ENCODE results near the gene C11orf68. TPM values are rescaled to one million over a fixed set of nuclear protein-coding genes. Genes with fewer than 3 reads are reported as not detected.

Gene C11orf68
- total RNA-seq, 1 experiment from 2014 or later: 15.7 TPM

DNA sequence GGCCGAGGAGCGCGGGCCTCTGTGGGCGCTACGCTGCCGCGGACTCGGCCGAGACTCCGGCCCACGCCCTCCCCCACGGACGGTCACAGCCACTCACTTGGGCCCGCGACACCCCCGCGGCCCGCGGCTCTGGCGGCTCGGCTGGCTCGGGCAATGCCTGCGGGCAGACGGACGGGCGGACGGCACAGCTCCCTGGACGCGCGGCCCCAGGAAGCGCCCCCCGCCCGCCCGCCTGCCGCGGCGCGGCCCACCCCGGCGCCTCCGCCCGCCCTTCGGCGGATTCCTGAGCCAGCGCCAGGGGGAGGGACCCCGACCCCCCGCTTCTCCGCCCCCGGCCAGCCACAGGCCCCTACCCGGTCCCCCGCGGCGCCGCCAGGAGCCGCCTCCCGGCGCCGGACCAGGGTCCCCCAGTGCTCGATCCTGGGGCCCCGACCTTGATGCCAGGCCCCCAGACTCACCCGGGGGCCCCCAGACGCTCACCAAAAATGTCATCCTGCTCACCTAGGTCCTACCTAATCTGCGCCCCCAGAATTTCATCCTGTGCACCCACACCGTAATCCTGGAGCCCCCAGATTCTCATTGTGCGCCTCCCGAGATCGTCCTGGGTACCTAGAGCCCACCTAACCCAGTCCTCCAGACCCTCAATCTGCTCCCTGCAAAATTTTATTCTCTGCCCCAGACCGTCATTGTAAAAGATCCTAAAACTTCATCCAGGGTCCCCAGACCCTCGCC, 46.1 kb downstream of the C11orf68 start, which contains the start of gene EFEMP2:
Gene EFEMP2 (minus strand): TSS at position 215 of the 732 bp plus-strand sequence. CDS start 446 bp downstream, outside the sequence.
- no peaks in the 10 kb centered on the region for H3K4me1 ChIP-seq (ENCODE audit: insufficient read depth, low read length)
- peak within 1 kb of the TSS; percentile 91 for H3K4me2 ChIP-seq (ENCODE audit: insufficient read depth, insufficient read length, low read length)
- H2AFZ ChIP-seq (ENCODE audit: low read length): no peak within 1 kb of the TSS
- Mint-ChIP-seq H3K27ac (peak within 1 kb of the TSS in 1 of 3 experiments; percentile 45; a peak in 3 of 7 replicates), H3K4me1 (peaks cover 10 to 11% of the 10 kb centered on the region in 2 experiments), H3K27me3 (ENCODE audit: low read depth) (peaks cover 17% of the 10 kb centered on the region), H3K9me3 (no peaks in the 10 kb centered on the region; a peak in 2 of 5 replicates), H3K36me3 (ENCODE audit: insufficient read depth in 1 of 3, low read depth in 3 of 3) (no peaks in the 10 kb centered on the region), H3K4me3 (peak within 1 kb of the TSS; percentile 76 to 90)
- no peaks in the 10 kb centered on the region for H3K9me3 ChIP-seq (ENCODE audit: control insufficient read depth, low read depth, low read length)
- peak within 1 kb of the TSS; percentile 36 for H3K18ac ChIP-seq (ENCODE audit: insufficient read length, low read depth, low read length)
- no peak within 1 kb of the TSS for H4K5ac ChIP-seq (ENCODE audit: insufficient read length, low read depth, low read length)
- H3K23me2 ChIP-seq (ENCODE audit: insufficient read length, low read depth, low read length, poor library complexity, severe bottlenecking): peaks cover 8% of the 10 kb centered on the region
- no peak for DNase-seq
- H4K8ac ChIP-seq (replicated peaks; ENCODE audit: insufficient read length, low read depth, low read length): no peak within 1 kb of the TSS
- H3K23ac ChIP-seq (ENCODE audit: insufficient read length, low read depth, low read length): no peak within 1 kb of the TSS
- no peak within 1 kb of the TSS for H3K4ac ChIP-seq (ENCODE audit: low read depth, low read length)
- TF ChIP-seq, protein P1, sequence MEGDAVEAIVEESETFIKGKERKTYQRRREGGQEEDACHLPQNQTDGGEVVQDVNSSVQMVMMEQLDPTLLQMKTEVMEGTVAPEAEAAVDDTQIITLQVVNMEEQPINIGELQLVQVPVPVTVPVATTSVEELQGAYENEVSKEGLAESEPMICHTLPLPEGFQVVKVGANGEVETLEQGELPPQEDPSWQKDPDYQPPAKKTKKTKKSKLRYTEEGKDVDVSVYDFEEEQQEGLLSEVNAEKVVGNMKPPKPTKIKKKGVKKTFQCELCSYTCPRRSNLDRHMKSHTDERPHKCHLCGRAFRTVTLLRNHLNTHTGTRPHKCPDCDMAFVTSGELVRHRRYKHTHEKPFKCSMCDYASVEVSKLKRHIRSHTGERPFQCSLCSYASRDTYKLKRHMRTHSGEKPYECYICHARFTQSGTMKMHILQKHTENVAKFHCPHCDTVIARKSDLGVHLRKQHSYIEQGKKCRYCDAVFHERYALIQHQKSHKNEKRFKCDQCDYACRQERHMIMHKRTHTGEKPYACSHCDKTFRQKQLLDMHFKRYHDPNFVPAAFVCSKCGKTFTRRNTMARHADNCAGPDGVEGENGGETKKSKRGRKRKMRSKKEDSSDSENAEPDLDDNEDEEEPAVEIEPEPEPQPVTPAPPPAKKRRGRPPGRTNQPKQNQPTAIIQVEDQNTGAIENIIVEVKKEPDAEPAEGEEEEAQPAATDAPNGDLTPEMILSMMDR (conservative IDR thresholded peaks at IDR 0.05): no peak
- H3K27ac ChIP-seq (ENCODE audit: insufficient read length, low read depth, low read length): no peak within 1 kb of the TSS
- no peak within 1 kb of the TSS for H2BK5ac ChIP-seq (ENCODE audit: insufficient read length, low read length)
- H3T11ph ChIP-seq (ENCODE audit: low read length): no peak within 1 kb of the TSS
- no peak within 1 kb of the TSS for H3K56ac ChIP-seq (ENCODE audit: insufficient read length, low read depth, low read length)
- H4K20me1 ChIP-seq (ENCODE audit: control insufficient read depth, insufficient read depth, insufficient read length): no peaks in the 10 kb centered on the region
- peaks cover 3% of the 10 kb centered on the region; the same call in 1 of the 2 replicates for H3K27me3 ChIP-seq (ENCODE audit: insufficient read depth, low read length)
- H2BK12ac ChIP-seq (ENCODE audit: insufficient read length, low read depth, low read length): no peak within 1 kb of the TSS
- no peak within 1 kb of the TSS for H4K91ac ChIP-seq (ENCODE audit: insufficient read length, low read depth, low read length)
- H2AK5ac ChIP-seq (ENCODE audit: insufficient read length, low read length): no peak within 1 kb of the TSS
- H3K9ac ChIP-seq (ENCODE audit: extremely low read depth, insufficient read length, low read length): no peak within 1 kb of the TSS
- no peak within 1 kb of the TSS for H2BK15ac ChIP-seq (ENCODE audit: low read depth, low read length)
- no peak within 1 kb of the TSS for H2BK120ac ChIP-seq (ENCODE audit: low read depth, low read length, poor library complexity, severe bottlenecking)
- no CpG with 5 or more reads among the region's 69 CpGs for WGBS (ENCODE audit: extremely low coverage, insufficient read length, low lambda C conversion rate)
- H3K14ac ChIP-seq (ENCODE audit: insufficient read depth, low read length): no peak within 1 kb of the TSS
- H3K79me1 ChIP-seq (ENCODE audit: insufficient read depth, low read depth, low read length, poor library complexity, severe bottlenecking): no peaks in the 10 kb centered on the region
- no peak within 1 kb of the TSS for H2BK20ac ChIP-seq (ENCODE audit: low read depth, low read length, poor library complexity, severe bottlenecking)
- no peaks in the 10 kb centered on the region for H3K79me2 ChIP-seq (ENCODE audit: insufficient read depth, low read length)
